IMR-90 (cell line): Measurements from ENCODE around the gene CDC42EP2. TPM values are rescaled to one million over a fixed set of nuclear protein-coding genes. Genes with fewer than 3 reads are reported as not detected.

ENCODE experiments used
- ATAC-seq: fragments of 200-7000 bp; cut with Tn5 transposase; 2 replicates; pipeline ENCODE4 v1.9.1; 2020; ENCODE audit warnings: low read depth, mild to moderate bottlenecking, moderate library complexity
- BruUV-seq: library from RNA; stranded (reverse); fragments of 400-500 nt; replicated peaks from 2 replicates; lab custom pipeline; 2021; lab: Mats Ljungman, UMichigan
- CTCF ChIA-PET: fragments of 300-600 bp; formaldehyde crosslinking; extraction: SDS; loops from one replicate; lab custom pipeline; 2021; ENCODE audit warnings: antibody characterized with exemption; lab: Yijun Ruan, JAX
- POLR2A ChIA-PET: fragments of 300-600 bp; sonication (Branson Sonifier 250); formaldehyde crosslinking; loops from one replicate; lab custom pipeline; 2022; ENCODE audit warnings: antibody characterized with exemption; ENCODE audit not compliant: unreplicated experiment; lab: Charles Lee
- DNase-seq: peaks from one replicate; pipeline ENCODE4 v3.0.0; 2013
- H2AFZ ChIP-seq: replicated peaks from 2 replicates; pipeline ENCODE3; 2013; ENCODE audit warnings: low read length, mild to moderate bottlenecking; ENCODE audit not compliant: poor library complexity
- H2AK5ac ChIP-seq: 2 replicates; pipeline ENCODE4 v1.6.1; 2013; ENCODE audit warnings: low read depth, low read length, inconsistent platforms
- H2AK9ac ChIP-seq: replicated peaks from 2 replicates; pipeline ENCODE3; 2013; ENCODE audit warnings: mild to moderate bottlenecking, low read depth, low read length, moderate library complexity; ENCODE audit not compliant: poor library complexity
- H2BK120ac ChIP-seq: 2 replicates; pipeline ENCODE4 v1.6.1; 2013; ENCODE audit warnings: low read depth, low read length, inconsistent platforms
- H2BK15ac ChIP-seq: 3 replicates; pipeline ENCODE4 v1.6.1; 2013; ENCODE audit warnings: low read depth, low read length, inconsistent platforms
- H2BK20ac ChIP-seq: 2 replicates; pipeline ENCODE4 v1.6.1; 2013; ENCODE audit warnings: low read depth, mild to moderate bottlenecking, inconsistent platforms, low read length, moderate library complexity
- H2BK5ac ChIP-seq: 2 replicates; pipeline ENCODE4 v1.6.1; 2013; ENCODE audit warnings: mild to moderate bottlenecking, low read depth, low read length, inconsistent platforms; ENCODE audit not compliant: poor library complexity, severe bottlenecking
- H3K14ac ChIP-seq: replicated peaks from 2 replicates; pipeline ENCODE4 v1.6.1; 2013; ENCODE audit warnings: low read depth, low read length, inconsistent platforms
- H3K18ac ChIP-seq: 2 replicates; pipeline ENCODE4 v1.6.1; 2013; ENCODE audit warnings: low read depth, low read length, control low read depth
- H3K23ac ChIP-seq: 2 replicates; pipeline ENCODE4 v1.6.1; 2013; ENCODE audit warnings: low read depth, low read length, inconsistent platforms
- H3K27ac ChIP-seq: 2 replicates; pipeline ENCODE4 v1.5.1; 2013; ENCODE audit warnings: mild to moderate bottlenecking, control low read depth, low read length; ENCODE audit not compliant: insufficient read depth
- H3K27me3 ChIP-seq: 2 replicates; pipeline ENCODE4 v1.6.1; 2013; ENCODE audit warnings: low read length; ENCODE audit not compliant: control insufficient read depth, insufficient read depth
- H3K36me3 ChIP-seq: 2 replicates; pipeline ENCODE4 v1.6.1; 2013; ENCODE audit warnings: low read length, mixed read lengths; ENCODE audit not compliant: control insufficient read depth, insufficient read depth
- H3K4ac ChIP-seq: 2 replicates; pipeline ENCODE4 v1.6.1; 2013; ENCODE audit warnings: low read depth, low read length, inconsistent platforms
- H3K4me1 ChIP-seq: 2 replicates; pipeline ENCODE4 v1.6.1; 2013; ENCODE audit warnings: low read length, mixed read lengths; ENCODE audit not compliant: control insufficient read depth, insufficient read depth
- H3K4me2 ChIP-seq: 2 replicates; pipeline ENCODE4 v1.6.1; 2013; ENCODE audit warnings: low read depth, mild to moderate bottlenecking, control low read depth, low read length, moderate library complexity
- H3K4me3 ChIP-seq: 2 replicates; pipeline ENCODE4 v1.5.1; 2013; ENCODE audit warnings: low read depth, mild to moderate bottlenecking, control low read depth, low read length, moderate library complexity; ENCODE audit not compliant: insufficient read depth
- H3K56ac ChIP-seq: 2 replicates; pipeline ENCODE4 v1.6.1; 2013; ENCODE audit warnings: low read length, inconsistent platforms; ENCODE audit not compliant: insufficient read depth; ENCODE audit errors: extremely low read depth
- H3K79me1 ChIP-seq, 2 experiments: 2 replicates each; pipeline ENCODE4 v1.6.1; 2013; ENCODE audit warnings: low read length in 2 of 2, inconsistent platforms in 1 of 2, low read depth in 1 of 2
- H3K9ac ChIP-seq: 2 replicates; pipeline ENCODE4 v1.6.1; 2013; ENCODE audit warnings: low read depth, low read length, control low read depth
- H3K9me1 ChIP-seq: 2 replicates; pipeline ENCODE4 v1.6.1; 2013; ENCODE audit warnings: low read length, inconsistent platforms; ENCODE audit not compliant: insufficient read depth
- H3K9me3 ChIP-seq: 2 replicates; pipeline ENCODE4 v1.6.1; 2013; ENCODE audit warnings: low read length; ENCODE audit not compliant: control insufficient read depth, insufficient read depth
- H4K20me1 ChIP-seq: 2 replicates; pipeline ENCODE4 v1.6.1; 2013; ENCODE audit warnings: low read length, inconsistent platforms; ENCODE audit not compliant: insufficient read depth
- H4K5ac ChIP-seq: 2 replicates; pipeline ENCODE4 v1.6.1; 2013; ENCODE audit warnings: mild to moderate bottlenecking, low read depth, low read length, control low read depth
- H4K8ac ChIP-seq, 2 experiments: 2 replicates each; pipeline ENCODE4 v1.6.1; 2013; ENCODE audit warnings: low read depth in 2 of 2, low read length in 2 of 2, control low read depth in 1 of 2, inconsistent platforms in 1 of 2
- H4K91ac ChIP-seq: 2 replicates; pipeline ENCODE4 v1.6.1; 2013; ENCODE audit warnings: low read depth, low read length, inconsistent platforms; ENCODE audit not compliant: insufficient read depth
- BHLHE40 ChIP-seq: fragments of 150-350 bp; IDR thresholded peaks from 2 replicates; pipeline ENCODE4 v1.6.1; 2016; ENCODE audit warnings: mild to moderate bottlenecking, low read depth, low read length
- CEBPB ChIP-seq: IDR thresholded peaks from 2 replicates; pipeline ENCODE4 v1.6.1; 2012; ENCODE audit warnings: low read depth, low read length, improper control_type of control experiment
- CHD1 ChIP-seq: IDR thresholded peaks from 2 replicates; pipeline ENCODE4 v1.6.1; 2012; ENCODE audit warnings: low read depth, low read length, improper control_type of control experiment
- CTCF ChIP-seq: conservative IDR thresholded peaks from 2 replicates; pipeline ENCODE4 v1.5.1; 2012; ENCODE audit warnings: mild to moderate bottlenecking, low read depth, low read length, improper control_type of control experiment
- ELK1 ChIP-seq: fragments of 150-350 bp; IDR thresholded peaks from 2 replicates; pipeline ENCODE4 v1.6.1; 2016; ENCODE audit warnings: low read depth, mild to moderate bottlenecking, low read length, moderate library complexity, borderline replicate concordance
- FOS ChIP-seq: fragments of 150-350 bp; IDR thresholded peaks from 2 replicates; pipeline ENCODE4 v1.6.1; 2016; ENCODE audit warnings: low read depth, low read length
- MAFK ChIP-seq: IDR thresholded peaks from 2 replicates; pipeline ENCODE4 v1.6.1; 2012; ENCODE audit warnings: low read depth, low read length, improper control_type of control experiment
- MAZ ChIP-seq: IDR thresholded peaks from 2 replicates; pipeline ENCODE4 v1.6.1; 2012; ENCODE audit warnings: low read depth, mild to moderate bottlenecking, low read length, improper control_type of control experiment, moderate library complexity, borderline replicate concordance
- MXI1 ChIP-seq: IDR thresholded peaks from 2 replicates; pipeline ENCODE4 v1.6.1; 2012; ENCODE audit warnings: low read depth, mild to moderate bottlenecking, low read length, moderate library complexity, borderline replicate concordance
- NFE2L2 ChIP-seq: fragments of 150-350 bp; IDR thresholded peaks from 2 replicates; pipeline ENCODE4 v1.6.1; 2016; ENCODE audit warnings: low read depth, mild to moderate bottlenecking, low read length
- POLR2A ChIP-seq: IDR thresholded peaks from 2 replicates; pipeline ENCODE4 v1.6.1; 2012; ENCODE audit warnings: mild to moderate bottlenecking, low read depth, low read length
- RAD21 ChIP-seq: IDR thresholded peaks from 2 replicates; pipeline ENCODE4 v1.6.1; 2012; ENCODE audit warnings: low read length, improper control_type of control experiment
- RCOR1 ChIP-seq: IDR thresholded peaks from 2 replicates; pipeline ENCODE4 v1.6.1; 2012; ENCODE audit warnings: mild to moderate bottlenecking, low read length, improper control_type of control experiment; ENCODE audit not compliant: insufficient replicate concordance
- RFX5 ChIP-seq: IDR thresholded peaks from 2 replicates; pipeline ENCODE4 v1.8.0; 2012; ENCODE audit warnings: low read depth, mild to moderate bottlenecking, low read length, moderate library complexity
- SMC3 ChIP-seq: fragments of 150-350 bp; IDR thresholded peaks from 2 replicates; pipeline ENCODE4 v1.6.1; 2016; ENCODE audit warnings: low read depth, mild to moderate bottlenecking, antibody characterized with exemption, low read length, moderate library complexity
- USF2 ChIP-seq: fragments of 150-350 bp; IDR thresholded peaks from 2 replicates; pipeline ENCODE4 v1.6.1; 2017; ENCODE audit warnings: mild to moderate bottlenecking, antibody characterized with exemption, low read length, low read depth
- WGBS, 2 experiments: methylation state at CpG; one replicate each; pipeline versions ENCODE4 v1.1.5 to v1.1.7; 2013; ENCODE audit warnings: missing lambda C conversion rate in 2 of 2; ENCODE audit not compliant: insufficient read length in 1 of 2; ENCODE audit errors: extremely low coverage in 2 of 2; 5-methylcytosine and 5-hydroxymethylcytosine counted together
- dilution Hi-C: fragments of 300-500 bp; cut with HindIII; formaldehyde crosslinking; loops from one replicate; pipeline ENCODE4 v1.14.3; 2018; ENCODE audit warnings: low sequenced_read_pairs; ENCODE audit not compliant: unreplicated experiment
- in situ Hi-C: fragments of 300-500 bp; cut with MboI; formaldehyde crosslinking; loops from 3 replicates; pipeline ENCODE4 v1.14.3; 2019; ENCODE audit warnings: low sequenced_read_pairs, inconsistent platforms, mixed read lengths
- intact Hi-C: fragments of 100-400 bp; cut with micrococcal nuclease; formaldehyde crosslinking; loops from 2 replicates; pipeline ENCODE4 v1.10.0; 2022
- polyA plus RNA-seq, 3 experiments: library from polyadenylated mRNA; depleted of rRNA; stranded (reverse); fragments of >200 nt; gene quantifications; 2 replicates each; pipeline ENCODE4 v1.2.3, GENCODE V29; 2012; ENCODE audit warnings: low replicate concordance in 1 of 3
- total RNA-seq: library from RNA; depleted of rRNA; stranded (reverse); fragments of >200 nt; gene quantifications from 2 replicates; pipeline ENCODE4 v1.2.3, GENCODE V29; 2012

Gene CDC42EP2
- total and polyA plus RNA-seq, 2 of the 4 experiments (the other 2 are of a cell fraction): 5.2 to 27.5 TPM

DNA sequence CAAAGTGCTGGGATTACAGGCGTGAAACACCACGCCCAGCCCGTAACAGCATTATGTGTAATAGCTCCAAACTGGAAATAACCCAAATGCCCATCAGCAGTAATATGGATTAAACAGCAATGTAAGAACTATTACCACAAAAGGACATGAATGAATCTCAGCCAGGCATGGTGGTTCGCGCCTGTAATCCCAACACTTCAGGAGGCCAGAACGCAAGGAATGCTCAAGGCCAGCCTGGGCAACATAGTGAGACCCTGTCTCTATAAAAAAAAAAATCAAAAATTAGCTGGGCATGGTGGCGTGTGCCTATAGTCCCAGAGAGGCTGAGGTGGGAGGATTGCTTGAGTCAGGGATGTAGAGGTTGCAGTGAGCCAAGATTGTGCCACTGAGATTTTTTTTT, 15.9 kb downstream of the CDC42EP2 start:
- WGBS, 2 experiments: no CpG with 5 or more reads among the region's 7 CpGs
- H3K4me2 ChIP-seq: no peak overlapping the region
- TF ChIP-seq ELK1: no peak
- TF ChIP-seq MAFK: no peak
- TF ChIP-seq CHD1: no peak
- TF ChIP-seq USF2: no peak
- TF ChIP-seq CTCF: no peak
- TF ChIP-seq FOS: no peak
- TF ChIP-seq SMC3: no peak
- no peak for TF ChIP-seq POLR2A
- no peak for TF ChIP-seq RCOR1
- no peak for TF ChIP-seq CEBPB
- no peak for TF ChIP-seq MXI1
- no peak for TF ChIP-seq NFE2L2
- TF ChIP-seq MAZ: no peak
- no peak for TF ChIP-seq BHLHE40
- TF ChIP-seq RAD21: no peak
- TF ChIP-seq RFX5: no peak
- H4K5ac ChIP-seq: no peak overlapping the region
- no peak overlapping the region for H3K9ac ChIP-seq
- no peak overlapping the region for H2BK20ac ChIP-seq
- no peak overlapping the region for H2BK15ac ChIP-seq
- H2BK5ac ChIP-seq: no peak overlapping the region
- dilution Hi-C loops: no loop called here
- no peak overlapping the region for H3K4me3 ChIP-seq
- no peak overlapping the region for H3K56ac ChIP-seq
- H3K4ac ChIP-seq: no peak overlapping the region
- CTCF ChIA-PET: interaction anchor here (0.7 to 6.3 kb wide), 10 partner anchors 14 to 126 kb away, joined by 3 to 74 read pairs (median 6); partner anchors contain the start of genes CDC42EP2 and POLA2
- no peak overlapping the region for H3K14ac ChIP-seq
- peak overlapping the region in 1 of 2 experiments; percentile 15; a peak in 1 of 4 replicates for H4K8ac ChIP-seq
- no peaks in the 10 kb centered on the region for H3K27me3 ChIP-seq
- H3K36me3 ChIP-seq: no peaks in the 10 kb centered on the region
- H2BK120ac ChIP-seq: no peak overlapping the region
- intact Hi-C loops: loop anchor here (1.0 kb wide), 1 partner anchor 55 kb away; no protein-coding TSS in a partner anchor
- no peak overlapping the region for H3K27ac ChIP-seq
- no peak overlapping the region for H3K23ac ChIP-seq
- DNase-seq: no peak
- H4K91ac ChIP-seq: no peak overlapping the region
- H3K4me1 ChIP-seq: peaks cover 2% of the 10 kb centered on the region; the same call in 1 of the 2 replicates
- in situ Hi-C loops: no loop called here
- no TSS peak for BruUV-seq
- ATAC-seq: no peak
- H4K20me1 ChIP-seq: peaks cover 16% of the 10 kb centered on the region
- no peaks in the 10 kb centered on the region; the same call in 1 of the 2 replicates for H3K9me1 ChIP-seq
- H3K79me1 ChIP-seq: peaks cover 0 to 16% of the 10 kb centered on the region in 2 experiments; a peak in 3 of 4 replicates
- H2AFZ ChIP-seq: no peak overlapping the region
- H3K18ac ChIP-seq: no peak overlapping the region
- H2AK9ac ChIP-seq: no peak overlapping the region
- no peak overlapping the region for H2AK5ac ChIP-seq
- POLR2A ChIA-PET: interaction anchor here (1.3 kb wide), 1 partner anchor 56 kb away, joined by 4 read pairs; no protein-coding TSS in a partner anchor
- H3K9me3 ChIP-seq: no peaks in the 10 kb centered on the region
